ENCODE data around the gene LRRC45.
A peak's percentile ranks its signal among the peaks of the same experiment; 100 is the strongest.

LRRC45 gene

DNA sequence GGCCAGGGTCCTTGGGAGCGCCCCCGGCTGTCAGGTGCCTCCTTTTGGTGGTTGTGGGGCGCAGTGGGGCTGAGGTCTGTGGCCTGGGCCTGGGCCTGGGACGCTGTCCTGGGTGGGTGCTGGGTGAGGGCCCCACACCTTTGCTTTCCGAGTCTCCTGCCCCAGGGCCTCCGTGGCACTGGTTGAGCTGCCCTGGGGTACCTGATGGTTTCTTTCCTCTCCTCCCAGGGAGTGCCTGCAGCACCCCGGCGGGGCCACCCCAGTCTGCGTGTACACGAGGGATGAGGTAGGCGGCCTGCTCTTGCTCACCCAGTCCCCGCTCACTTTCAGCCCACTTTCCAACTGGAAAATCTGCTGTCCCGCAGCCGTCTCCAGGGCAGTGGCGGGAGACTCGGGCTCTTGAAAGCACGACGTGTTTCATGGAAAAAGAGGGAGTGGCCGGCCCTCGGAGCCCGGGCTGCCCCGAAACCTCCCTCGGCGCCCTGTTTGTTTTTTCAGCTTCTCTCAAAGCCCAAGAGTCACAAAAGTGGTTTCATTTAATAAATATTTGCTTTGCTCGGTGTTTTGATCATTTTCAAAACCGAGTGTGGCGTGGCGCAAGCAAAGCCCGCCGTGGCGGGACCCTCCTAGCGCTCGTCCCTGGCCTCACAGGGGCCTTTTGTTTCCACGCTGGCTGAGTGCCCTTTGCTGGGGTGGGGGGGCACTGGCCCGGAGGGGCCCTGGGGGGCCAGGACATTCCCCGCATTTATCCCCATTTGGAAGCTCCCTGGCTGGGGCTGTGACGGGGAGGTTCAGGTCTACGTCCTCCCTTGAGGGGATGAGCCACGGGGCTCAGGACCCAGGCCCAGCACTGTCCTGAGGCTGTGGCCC lies 28.3 kb upstream of the LRRC45 start:
- DNase-seq, result no peak

DNA sequence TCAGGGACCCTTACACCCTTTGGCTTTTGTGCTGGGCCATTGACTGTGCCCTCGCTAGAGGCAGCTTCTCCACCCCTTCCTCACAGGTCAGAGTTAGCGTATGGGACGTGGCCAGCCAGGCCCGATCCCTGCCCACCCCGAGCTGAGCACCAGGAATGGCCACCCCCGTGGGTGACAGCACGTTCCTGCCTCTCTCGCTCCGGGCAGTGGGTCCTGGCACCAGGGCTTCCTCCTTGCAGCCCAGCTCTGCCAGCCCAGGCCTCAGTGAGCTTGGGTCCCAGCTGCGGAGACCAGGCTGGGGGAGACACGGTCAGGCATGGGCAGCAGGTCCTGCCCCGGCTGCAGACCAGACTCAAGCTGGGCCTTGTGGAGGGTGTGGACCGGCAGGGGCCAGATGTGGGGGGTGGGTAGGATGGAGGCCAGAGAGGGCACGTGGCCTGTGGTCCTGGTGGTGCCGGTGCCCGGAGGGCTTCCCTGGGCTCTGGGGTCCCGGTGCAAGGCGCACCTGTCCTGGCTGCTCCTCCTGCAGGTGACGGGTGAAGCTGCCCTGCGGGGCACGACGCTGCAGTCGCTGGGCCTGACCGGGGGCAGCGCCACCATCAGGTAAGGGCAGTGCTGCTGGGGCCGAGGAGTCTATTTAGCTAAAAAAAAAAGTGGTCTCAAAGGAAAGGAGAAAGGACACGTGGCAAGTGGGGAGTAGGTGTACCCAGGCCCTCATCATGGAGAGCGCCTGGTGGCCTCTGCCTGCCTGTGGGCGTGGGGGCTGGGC lies 27.5 kb upstream of the LRRC45 start:
- no peak for DNase-seq

DNA sequence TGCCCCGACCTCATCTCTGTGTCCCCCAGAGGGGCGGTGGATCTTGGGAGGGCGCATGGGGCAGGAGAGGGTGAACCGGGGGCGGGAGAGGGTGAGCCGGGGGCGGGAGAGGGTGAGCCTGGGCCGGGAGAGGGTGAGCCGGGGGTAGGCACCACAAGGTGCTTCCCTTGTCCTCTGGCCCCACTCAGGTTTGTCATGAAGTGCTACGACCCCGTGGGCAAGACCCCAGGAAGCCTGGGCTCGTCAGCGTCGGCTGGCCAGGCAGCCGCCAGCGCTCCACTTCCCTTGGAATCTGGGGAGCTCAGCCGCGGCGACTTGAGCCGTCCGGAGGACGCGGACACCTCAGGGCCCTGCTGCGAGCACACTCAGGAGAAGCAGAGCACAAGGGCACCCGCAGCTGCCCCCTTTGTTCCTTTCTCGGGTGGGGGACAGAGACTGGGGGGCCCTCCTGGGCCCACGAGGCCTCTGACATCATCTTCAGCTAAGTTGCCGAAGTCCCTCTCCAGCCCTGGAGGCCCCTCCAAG lies 26.8 kb upstream of the LRRC45 start:
- DNase-seq, result no peak

DNA sequence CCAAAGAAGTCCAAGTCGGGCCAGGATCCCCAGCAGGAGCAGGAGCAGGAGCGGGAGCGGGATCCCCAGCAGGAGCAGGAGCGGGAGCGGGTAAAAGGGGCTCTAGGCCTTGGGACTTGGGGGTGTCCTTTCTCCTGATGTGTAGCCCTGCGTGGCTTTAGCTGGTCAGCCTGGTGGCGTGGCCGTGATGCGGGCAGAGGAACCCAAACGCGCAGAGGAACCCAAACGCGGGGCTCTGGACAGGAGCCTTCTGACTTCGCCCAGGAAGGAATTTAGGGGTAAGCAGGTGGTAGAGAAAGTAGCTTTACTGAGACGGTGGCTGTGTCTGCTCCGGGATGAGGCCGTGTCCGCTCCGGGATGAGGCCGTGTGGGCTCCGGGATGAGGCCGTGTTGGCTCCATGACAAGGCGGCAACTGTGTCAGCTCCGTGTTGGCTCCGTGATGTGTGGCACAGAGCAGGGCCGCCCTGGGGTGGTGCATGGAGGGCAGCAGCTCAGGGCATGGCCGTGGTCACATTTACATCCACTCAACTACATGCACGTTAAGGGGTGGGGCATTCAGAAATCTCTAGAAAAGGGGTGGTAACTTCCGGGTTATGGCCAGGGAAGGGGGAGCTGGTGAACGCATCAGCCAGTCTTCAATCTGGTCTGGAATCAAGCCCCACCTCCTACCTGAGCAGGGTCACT lies 26.2 kb upstream of the LRRC45 start:
- DNase-seq, result no peak

DNA sequence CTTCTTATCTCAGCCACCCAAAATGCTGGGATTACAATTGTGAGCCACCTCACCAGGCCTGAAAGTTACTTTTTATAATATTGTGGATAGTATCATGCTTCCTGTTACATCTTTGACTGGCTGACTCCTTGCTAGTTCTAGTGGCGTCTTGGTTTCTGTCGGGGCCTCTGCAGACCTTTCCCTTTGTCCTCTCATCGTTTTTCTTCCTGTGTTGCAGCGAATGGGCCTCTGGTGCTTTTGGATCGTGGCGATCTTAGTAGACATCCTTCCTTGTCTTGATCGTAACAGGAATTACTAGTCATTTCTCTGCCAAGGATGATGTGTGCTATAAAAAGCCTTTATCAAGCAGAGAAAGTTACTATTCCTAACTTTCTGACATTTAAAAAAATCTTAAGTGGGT lies 24.9 kb upstream of the LRRC45 start:
- no peak for DNase-seq

DNA sequence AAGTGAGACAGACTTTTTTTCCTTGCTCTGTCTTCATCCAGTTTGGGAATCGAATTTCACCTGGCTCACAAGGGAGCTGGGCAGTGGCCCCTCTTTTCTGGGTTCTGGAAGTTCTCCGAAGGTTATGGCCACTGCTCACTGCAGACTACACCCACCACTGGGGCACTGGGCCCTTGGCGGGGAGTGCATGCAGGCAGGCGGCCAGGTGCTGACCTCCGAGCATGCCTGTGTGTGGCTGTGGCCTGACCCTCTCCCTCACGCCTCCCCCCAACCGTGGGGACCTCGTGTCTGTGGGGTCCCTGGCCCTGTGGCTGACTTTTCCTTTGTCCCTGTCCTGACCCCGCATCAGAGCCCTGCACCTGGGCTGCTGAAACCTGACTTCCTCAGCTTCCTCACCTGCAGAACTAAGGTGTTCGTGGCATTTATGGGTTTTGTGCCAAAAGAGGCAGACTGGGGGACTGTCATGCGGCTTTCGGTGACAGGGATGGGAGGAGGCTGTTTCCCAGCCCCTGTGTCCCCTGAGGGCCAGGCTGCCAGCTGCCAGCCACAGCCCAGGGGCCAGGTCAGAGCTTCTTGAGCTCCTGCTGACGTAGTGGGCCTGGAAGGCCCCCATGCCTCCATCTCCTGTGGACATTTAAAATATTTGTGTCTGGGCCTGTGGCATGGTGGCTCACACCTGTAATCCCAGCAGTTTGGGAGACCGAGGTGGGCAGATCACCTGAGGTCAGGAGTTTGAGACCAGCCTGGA lies 24.2 kb upstream of the LRRC45 start:
- DNase-seq, result no peak

DNA sequence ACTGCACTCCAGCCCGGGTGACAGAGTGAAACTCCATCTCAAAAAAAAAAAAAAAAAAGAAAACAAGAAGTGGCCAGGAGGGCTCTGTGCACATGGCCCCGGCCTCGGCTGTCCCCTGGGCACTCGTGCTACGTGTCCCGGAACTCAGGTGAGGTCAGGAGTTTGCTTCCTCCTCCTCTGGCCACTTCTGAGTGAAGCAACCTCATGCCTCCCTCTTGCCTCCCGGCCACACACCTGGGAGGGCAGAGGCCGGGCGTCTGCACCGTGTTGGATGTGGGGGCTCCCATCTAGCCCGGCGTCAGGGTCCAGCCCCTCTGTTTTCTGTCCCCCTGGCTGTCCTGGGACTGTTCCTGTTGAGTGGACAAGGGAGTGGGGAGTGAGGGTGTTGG lies 23.5 kb upstream of the LRRC45 start:
- no peak for DNase-seq

DNA sequence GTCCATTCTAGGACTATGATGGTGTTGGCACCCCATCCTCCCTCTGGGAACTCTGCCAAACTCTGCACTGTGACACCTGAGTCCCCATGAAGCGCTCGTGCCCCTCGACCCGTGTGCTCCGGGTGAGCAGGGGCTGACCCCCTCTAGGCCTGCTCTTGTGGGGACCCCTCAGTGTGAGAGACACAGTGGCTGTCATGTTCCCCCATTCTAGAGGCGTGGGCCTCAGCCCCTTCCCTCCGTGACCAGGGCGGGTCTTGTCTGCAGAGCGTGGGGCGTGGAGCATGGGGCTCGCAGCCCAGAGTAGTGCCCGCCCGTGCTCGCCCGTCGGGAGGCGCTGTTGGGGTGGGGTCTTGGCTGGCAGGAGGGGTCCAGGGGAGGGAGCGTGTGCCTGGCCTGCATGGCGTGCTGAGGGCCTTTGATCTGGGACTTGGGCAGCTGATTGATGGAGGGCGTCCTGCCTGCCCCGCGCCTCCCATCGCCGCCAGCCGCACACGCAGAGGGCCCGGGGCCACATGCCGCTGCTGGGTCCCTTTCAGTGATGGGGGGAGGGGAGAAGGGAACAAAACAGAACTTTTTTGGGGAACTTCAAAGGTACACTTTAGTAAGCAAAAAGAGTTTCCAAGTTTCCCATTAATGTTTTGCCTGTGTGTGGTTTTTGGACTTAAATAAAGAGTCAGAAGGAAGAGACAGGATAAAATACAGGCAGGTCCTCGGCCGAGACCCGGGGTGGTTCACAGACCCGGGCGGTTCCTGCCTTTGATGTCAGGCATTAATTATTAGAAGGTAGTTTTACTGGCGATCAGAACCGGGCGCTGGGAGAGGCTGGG lies 22.9 kb upstream of the LRRC45 start:
- no peak for DNase-seq

DNA sequence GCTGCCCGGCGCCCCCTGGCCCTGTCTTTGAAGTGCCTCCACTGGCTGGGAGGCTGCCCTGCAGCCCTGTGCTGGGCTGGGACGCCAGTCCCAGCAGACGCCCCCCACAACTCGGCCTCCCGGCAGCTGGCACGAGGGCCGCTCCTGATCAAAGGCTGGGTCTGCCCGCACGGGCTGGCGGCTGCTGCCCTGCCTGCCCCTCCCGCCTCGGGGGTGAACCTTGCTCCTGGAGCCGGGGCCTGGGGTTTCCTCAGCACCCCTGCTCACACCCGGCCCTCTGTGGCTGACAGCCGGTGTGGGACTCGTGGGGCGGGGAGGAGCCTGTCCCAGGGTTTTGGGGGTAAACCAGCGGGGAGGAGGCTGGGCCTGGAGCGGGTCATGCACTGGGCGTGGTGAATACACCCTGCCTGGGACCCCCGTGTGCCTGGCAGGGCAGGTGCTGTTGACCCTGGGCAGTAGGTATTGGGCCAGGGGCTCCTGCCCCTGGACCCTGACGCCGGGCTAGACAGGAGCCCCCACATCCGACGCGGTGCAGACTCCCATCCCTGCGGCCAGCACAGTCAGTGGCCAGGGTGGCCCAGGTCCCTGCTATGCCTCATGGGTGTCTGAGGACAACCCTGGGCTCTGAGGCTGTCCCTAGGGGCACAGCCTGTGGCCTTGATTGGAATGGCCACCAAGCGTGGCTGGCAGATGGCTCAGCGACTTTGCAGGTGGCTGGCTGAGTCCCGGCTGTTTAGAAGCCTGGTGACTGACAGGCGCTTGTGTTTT lies 22.1 kb upstream of the LRRC45 start:
- DNase-seq, result no peak

DNA sequence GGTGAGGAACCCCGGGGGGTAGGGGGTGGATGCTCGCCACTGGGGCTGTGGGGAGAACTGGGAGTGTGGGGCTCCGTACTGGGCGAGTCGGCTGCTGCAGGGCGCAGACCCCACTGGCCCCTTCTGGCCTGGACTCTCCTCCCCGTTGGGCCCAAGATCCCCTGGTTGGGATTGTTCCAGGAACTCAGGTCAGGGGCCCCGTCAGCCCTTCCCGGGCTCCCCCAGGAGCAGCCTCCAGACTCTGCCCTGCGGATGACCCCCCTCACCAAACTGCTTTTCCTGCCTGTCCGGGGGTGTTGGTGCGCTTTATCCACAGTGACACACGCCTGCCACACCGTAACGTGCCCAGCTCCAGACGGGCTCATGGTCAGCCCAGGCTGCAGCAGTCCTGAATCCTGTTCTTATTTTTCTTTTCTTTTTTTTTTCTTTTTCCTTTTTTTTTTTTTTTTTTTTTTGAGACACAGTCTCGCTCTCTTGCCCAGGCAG lies 21.5 kb upstream of the LRRC45 start:
- no peak for DNase-seq

DNA sequence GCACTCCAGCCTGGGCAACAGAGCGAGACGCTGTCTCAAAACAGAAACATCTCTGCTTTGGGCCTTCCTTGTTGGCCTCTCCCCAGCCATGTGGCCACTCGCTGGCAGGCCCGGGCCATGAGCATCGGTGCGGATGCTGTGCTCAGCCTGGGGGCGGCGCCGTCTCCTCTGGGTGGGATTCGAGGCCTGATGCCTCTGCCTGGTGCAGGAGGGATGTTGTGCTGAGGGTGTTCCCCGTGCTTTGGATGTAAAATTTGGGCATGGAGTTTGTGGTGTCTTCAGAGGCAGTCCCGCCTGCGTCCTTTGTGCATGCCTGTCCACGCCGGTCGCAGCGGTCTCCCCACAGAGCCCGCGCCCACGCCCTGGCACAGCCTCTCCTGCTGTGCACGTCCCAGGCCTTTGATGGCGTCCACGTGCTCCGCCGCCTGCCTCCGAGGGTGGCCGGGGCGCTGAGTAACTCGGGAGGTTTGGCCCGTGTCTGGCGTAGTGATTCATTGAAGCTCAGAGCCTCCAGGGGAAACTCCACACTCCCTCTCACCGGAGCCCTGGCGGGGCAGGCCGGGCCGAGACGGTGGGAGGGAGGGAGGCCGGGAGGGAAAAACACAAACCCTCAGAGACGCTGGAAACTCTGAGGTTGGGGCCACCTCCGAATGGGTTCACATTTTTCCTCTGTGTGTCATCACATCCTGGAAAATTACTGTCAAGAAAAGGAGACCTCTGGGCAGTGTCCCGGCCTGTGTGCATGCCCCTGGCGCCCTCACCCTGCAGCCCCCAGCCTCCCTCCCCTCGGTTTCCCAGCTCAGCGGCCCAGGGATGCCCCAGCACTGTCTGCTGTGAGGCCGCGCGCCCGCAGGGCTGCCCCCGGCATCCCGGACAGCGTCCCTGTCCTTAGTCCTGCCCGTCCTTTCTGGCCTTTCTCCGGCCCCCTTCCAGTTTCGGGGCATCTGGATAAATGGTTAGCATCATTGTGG lies 19.4 kb upstream of the LRRC45 start:
- DNase-seq, result peak; percentile 30

DNA sequence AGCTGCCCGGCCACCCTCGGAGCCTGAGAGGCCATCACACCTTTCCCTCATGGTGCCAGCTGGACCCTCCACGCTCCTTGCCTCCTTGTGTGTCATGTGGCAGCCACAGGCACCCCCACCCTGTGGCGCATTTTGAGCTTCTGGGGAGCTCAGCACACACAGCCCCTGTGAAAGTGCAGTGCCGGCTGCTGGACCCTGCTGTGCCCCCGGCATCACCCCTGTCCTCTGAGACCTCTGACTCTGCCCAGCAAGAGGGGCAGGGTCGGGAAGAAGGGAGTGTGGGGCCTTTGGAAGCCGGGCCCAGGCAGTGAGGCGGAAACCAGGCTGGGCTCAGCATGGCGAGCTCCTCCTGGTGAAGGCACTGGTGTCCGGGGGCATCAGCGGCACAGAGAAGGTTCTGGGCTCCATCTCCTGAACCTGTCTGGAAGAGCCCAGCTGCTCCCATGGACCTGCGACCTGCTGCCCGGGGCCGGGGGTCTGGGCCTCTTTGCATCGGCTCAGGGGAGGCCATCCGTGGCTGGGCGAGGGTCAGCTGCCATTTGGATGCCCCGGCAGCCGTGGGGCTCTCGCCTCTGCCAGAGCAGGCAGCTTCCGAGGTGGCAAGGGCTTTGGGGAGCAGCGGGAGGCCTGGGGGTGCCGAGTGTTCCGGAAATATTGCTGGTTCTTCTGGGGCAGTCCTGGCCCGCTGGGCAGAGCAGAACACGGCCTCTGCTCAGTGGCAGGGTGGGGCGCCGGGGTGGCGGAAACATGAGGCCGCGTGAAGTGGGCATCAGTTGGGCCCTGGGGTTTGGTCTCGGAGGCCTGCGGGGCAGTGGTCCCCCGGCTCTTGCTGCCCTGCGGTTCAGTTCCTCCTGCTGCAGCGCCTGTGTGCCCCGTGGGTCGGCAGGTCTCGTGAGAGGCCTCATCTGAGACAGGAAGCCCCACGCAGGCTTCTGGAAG lies 18.3 kb upstream of the LRRC45 start:
- DNase-seq, result no peak

DNA sequence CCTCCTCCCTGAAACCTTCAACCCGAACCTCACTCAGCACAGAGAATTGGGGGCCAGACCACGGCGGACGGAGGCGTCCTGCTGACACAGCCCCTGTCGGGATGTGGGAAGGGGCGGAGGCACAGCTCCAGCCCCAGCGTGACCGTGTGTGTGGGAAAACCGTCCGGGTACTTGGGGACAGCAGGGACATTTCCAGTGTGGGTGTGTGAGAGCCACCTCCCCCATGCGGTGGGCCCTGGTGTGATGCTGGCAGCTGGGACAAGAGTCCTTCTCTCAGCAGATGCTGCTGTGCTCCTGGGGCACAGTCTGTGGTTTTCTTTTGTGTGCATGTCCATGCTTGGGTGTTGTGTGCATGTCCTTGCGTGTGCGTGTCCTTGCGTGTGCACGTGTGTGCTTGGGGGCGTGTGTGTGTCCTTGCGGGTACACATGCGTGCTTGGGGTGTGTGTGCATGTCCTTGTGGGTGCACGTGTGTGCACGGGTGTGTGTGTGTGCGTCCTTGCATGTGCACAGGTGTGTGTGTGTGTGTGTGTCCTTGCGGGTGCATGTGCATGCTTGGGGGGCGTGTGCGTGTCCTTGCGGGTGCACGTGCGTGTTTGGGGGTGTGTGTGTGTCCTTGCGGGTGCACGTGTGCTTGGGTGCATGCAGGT lies 17.3 kb upstream of the LRRC45 start:
- DNase-seq, result no peak

DNA sequence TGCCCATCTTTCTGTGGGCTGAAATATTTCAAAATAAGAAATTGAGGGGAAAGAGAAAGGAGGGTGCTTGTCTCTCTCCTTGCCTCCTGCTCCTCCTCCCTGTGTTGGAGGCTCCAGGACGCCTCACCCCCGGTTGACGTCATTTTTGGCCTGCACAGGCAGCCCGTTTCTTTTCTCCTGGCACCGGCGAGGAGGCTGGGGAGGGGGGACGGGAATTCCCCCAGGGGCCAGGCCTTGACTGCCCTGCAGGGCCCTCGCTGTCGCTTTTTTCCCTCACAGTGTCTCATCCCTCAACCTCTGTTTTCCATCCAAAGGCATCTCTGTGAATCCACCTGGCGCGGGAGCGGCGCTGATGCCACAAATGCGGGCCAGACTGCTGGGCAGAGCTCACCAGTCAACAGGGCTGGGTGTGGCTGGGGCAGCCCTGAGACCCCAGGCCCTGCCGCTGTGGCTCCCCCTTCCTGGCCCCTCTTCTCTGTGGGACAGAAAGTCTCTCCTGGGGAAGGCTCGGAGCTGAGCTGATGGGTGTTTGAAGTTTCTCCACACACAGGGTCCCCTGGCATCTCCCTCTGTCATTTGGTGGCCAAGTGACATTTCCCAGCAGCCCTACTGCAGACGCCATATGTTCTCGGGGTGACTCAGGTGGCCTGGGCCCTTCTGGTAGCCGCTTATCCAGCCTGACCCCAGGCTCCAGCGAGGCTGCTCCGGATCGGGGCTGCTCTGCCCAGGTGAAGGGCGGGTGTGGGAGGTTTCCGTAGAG lies 16.5 kb upstream of the LRRC45 start:
- no peak for DNase-seq

DNA sequence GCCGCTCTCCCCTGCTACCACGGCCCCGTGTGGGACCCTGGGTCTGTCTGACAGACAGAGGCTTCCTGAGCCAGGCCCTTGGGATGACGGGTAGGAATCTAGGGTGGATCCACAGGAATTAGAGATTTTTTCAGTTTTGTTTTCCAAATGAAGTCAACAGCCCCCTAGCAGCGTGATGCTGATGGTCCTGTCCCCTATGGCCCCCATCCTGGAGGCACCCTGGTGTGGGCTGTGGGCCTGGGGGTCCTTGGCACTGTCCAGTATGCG lies 15.9 kb upstream of the LRRC45 start:
- no peak for DNase-seq

DNA sequence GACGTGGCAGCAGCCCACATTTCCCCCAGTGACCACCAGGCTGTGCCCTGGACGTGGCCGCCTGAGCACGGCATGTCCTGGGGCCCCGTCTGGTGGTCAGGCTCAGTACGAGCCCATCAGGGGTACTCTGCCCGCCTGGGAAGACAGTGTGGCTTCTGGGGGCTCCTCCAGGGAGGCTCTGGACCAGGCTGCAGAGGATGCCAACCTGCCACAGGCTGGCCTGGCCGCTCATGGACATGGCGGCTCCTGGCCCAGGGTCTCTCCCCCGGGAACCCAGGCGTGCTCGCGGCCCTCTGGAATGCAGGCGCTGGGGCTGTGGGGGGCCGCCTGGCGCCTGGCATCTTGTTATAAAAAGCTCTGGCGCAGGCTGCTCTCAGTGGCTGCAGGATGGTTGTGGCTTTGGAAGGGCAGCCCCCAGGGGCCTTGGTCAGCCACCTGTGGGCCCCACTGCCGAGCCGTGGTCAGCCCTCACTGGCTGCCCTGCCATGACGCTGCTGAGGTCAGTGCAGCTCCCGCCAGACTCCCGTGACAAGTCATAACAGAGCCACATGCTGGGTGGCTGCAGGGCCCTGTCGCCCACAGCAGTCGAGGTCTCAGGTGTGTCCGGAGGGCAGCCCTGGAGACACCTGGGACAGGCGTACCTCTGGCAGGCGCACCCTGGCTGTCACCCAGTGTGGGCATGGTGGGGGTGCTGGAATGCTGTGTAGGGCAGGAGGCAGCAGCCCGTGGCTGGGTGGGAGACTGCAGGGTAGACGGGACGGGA lies 15.4 kb upstream of the LRRC45 start:
- DNase-seq, result no peak

Data from activated CD4-positive, alpha-beta T cell treated with anti-CD3 and anti-CD28 coated beads, Interleukin-10, Interleukin-2, amounts not matched to agents 100 ng/mL and 50 ng/mL, durations not matched to agents 16 hours and 8 hours (primary cell).